ENCODE results near the gene SLC35E1.

- TF ChIP-seq POLR2A (IDR thresholded peaks at IDR 0.05) (no peak), EP300 (IDR thresholded peaks at IDR 0.05) (no peak)
- TF ChIP-seq, protein P1, sequence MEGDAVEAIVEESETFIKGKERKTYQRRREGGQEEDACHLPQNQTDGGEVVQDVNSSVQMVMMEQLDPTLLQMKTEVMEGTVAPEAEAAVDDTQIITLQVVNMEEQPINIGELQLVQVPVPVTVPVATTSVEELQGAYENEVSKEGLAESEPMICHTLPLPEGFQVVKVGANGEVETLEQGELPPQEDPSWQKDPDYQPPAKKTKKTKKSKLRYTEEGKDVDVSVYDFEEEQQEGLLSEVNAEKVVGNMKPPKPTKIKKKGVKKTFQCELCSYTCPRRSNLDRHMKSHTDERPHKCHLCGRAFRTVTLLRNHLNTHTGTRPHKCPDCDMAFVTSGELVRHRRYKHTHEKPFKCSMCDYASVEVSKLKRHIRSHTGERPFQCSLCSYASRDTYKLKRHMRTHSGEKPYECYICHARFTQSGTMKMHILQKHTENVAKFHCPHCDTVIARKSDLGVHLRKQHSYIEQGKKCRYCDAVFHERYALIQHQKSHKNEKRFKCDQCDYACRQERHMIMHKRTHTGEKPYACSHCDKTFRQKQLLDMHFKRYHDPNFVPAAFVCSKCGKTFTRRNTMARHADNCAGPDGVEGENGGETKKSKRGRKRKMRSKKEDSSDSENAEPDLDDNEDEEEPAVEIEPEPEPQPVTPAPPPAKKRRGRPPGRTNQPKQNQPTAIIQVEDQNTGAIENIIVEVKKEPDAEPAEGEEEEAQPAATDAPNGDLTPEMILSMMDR (IDR thresholded peaks at IDR 0.05), result no peak
Observed at GRCh38 chr19:16575861-16576689, 3.9 kb upstream of the SLC35E1 start.
